ENCODE results near the gene SRSF7.

Gene SRSF7

GRCh38 chr2:38700113-38700785 is 50.9 kb downstream of the SRSF7 start:
- no peak for DNase-seq

DNA sequence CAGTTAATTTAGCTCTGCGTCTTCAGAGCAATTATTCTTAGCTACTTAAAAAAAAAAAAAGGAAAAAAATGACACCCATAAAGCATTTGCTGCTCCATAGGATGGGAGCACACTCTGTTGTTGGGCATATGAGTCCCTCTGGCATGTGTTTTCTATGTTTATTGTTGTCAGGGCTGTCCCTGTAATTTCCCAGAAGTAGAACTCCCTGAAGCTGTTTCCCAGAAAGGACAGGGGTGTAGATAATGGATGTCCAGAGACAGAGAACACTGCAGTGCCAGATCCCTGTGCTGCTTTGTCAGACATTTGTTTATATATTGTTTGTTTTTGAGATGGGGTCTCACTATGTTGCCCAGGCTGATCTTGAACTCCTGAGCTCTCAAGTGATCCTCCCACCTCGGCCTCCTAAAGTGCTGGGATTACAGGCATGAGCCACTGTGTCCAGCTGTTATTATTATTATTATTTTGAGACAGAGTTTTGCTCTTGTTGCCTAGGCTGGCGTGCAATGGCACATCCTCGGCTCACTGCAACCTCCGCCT is 52.6 kb downstream of the SRSF7 start:
- no peak for DNase-seq

GRCh38 chr2:38697116-38697840 is 53.9 kb downstream of the SRSF7 start:
- DNase-seq: no peak
